ENCODE data around the gene COL17A1. TPM values are rescaled to one million over a fixed set of nuclear protein-coding genes. Genes with fewer than 3 reads are reported as not detected.

The COL17A1 gene
- total and polyA plus RNA-seq, 2 experiments from 2014 or later = 0.18 TPM; not detected in 1

- H3K9me3 ChIP-seq (ENCODE audit: low read depth) = no peaks in the 10 kb centered on the region
- H3K4me3 ChIP-seq = no peak overlapping the region
- H3K36me3 ChIP-seq = no peaks in the 10 kb centered on the region
- no peaks in the 10 kb centered on the region for H3K27me3 ChIP-seq
- peak in 1 of 2 donors; percentile 40 for DNase-seq (ENCODE audit: low read depth in 1 of 2, low spot score in 1 of 2)
- no peaks in the 10 kb centered on the region for H3K4me1 ChIP-seq (ENCODE audit: low read depth)
- H3K27ac ChIP-seq = no peak overlapping the region
- no peak for TF ChIP-seq CTCF (IDR thresholded peaks at IDR 0.05; ENCODE audit: low read depth, low read length)
Observed at GRCh38 chr10:104098358-104098925, 12.8 kb upstream of the COL17A1 start.

- Histone ChIP-seq H3K4me3 (no peak overlapping the region), H3K27ac (no peak overlapping the region), H3K36me3 (no peaks in the 10 kb centered on the region), H3K4me1 (ENCODE audit: low read depth) (no peaks in the 10 kb centered on the region), H3K27me3 (no peaks in the 10 kb centered on the region), H3K9me3 (ENCODE audit: low read depth) (no peaks in the 10 kb centered on the region)
- no peak for DNase-seq (ENCODE audit: low read depth in 1 of 2, low spot score in 1 of 2)
- TF ChIP-seq CTCF (IDR thresholded peaks at IDR 0.05; ENCODE audit: low read depth, low read length) = no peak
Observed at GRCh38 chr10:104096692-104097091, 11.0 kb upstream of the COL17A1 start.

GRCh38 chr10:104092749-104093148 lies 7.1 kb upstream of the COL17A1 start:
- H3K9me3 ChIP-seq (ENCODE audit: low read depth) = no peaks in the 10 kb centered on the region
- TF ChIP-seq CTCF (IDR thresholded peaks at IDR 0.05; ENCODE audit: low read depth, low read length) = no peak
- no peaks in the 10 kb centered on the region for H3K27me3 ChIP-seq
- H3K27ac ChIP-seq = no peak overlapping the region
- H3K4me1 ChIP-seq (ENCODE audit: low read depth) = no peaks in the 10 kb centered on the region
- no peak overlapping the region for H3K4me3 ChIP-seq
- no peak for DNase-seq (ENCODE audit: low read depth in 1 of 2, low spot score in 1 of 2)
- H3K36me3 ChIP-seq = no peaks in the 10 kb centered on the region

- Histone ChIP-seq H3K4me1 (ENCODE audit: low read depth) (no peaks in the 10 kb centered on the region), H3K36me3 (no peaks in the 10 kb centered on the region), H3K27ac (no peak overlapping the region), H3K27me3 (no peaks in the 10 kb centered on the region), H3K4me3 (no peak overlapping the region), H3K9me3 (ENCODE audit: low read depth) (no peaks in the 10 kb centered on the region)
- no peak for TF ChIP-seq CTCF (IDR thresholded peaks at IDR 0.05; ENCODE audit: low read depth, low read length)
- DNase-seq (ENCODE audit: low read depth in 1 of 2, low spot score in 1 of 2) = peak in 1 of 2 donors; percentile 7
Observed at GRCh38 chr10:104090611-104091010, 4.9 kb upstream of the COL17A1 start.

GRCh38 chr10:104089621-104090020 lies 3.9 kb upstream of the COL17A1 start:
- Histone ChIP-seq H3K36me3 (no peaks in the 10 kb centered on the region), H3K4me3 (no peak overlapping the region), H3K4me1 (ENCODE audit: low read depth) (peaks cover 5% of the 10 kb centered on the region), H3K27ac (no peak overlapping the region), H3K27me3 (no peaks in the 10 kb centered on the region), H3K9me3 (ENCODE audit: low read depth) (no peaks in the 10 kb centered on the region)
- TF ChIP-seq CTCF (IDR thresholded peaks at IDR 0.05; ENCODE audit: low read depth, low read length) = no peak
- no peak for DNase-seq (ENCODE audit: low read depth in 1 of 2, low spot score in 1 of 2)
